ENCODE measurements around the gene PXYLP1. TPM values are rescaled to one million over a fixed set of nuclear protein-coding genes. Genes with fewer than 3 reads are reported as not detected.
"Not testable (repeated sequence)": the region's sequence is repeated elsewhere in the genome, so short reads cannot be mapped to it uniquely, and the experiment has no call there.

Gene PXYLP1
- total RNA-seq, 1 donor from 2014 or later: 26.1 TPM

- H3K4me1 Mint-ChIP-seq (ENCODE audit: unreplicated experiment): peaks cover 4% of the 10 kb centered on the region
- TF ChIP-seq CTCF (conservative IDR thresholded peaks at IDR 0.05): no peak
These were observed 38.4 kb upstream of the PXYLP1 start for GRCh38 chr3:141193066-141193830.

GRCh38 chr3:141201122-141201521 lies 30.5 kb upstream of the PXYLP1 start:
- H3K36me3 Mint-ChIP-seq: no peaks in the 10 kb centered on the region
- no peak overlapping the region for H3K4me3 Mint-ChIP-seq
- no peaks in the 10 kb centered on the region for H3K9me3 Mint-ChIP-seq
- no peak overlapping the region for H3K27ac Mint-ChIP-seq
- peaks cover 10% of the 10 kb centered on the region for H3K27me3 Mint-ChIP-seq
- no peak for DNase-seq (ENCODE audit: extremely low spot score, unreplicated experiment)
- no peak for TF ChIP-seq CTCF (conservative IDR thresholded peaks at IDR 0.05)
- H3K4me1 Mint-ChIP-seq (ENCODE audit: unreplicated experiment): no peaks in the 10 kb centered on the region

More at GRCh38 chr3:141193066-141193830, 38.4 kb upstream of the PXYLP1 start:
- no peak for DNase-seq (ENCODE audit: extremely low spot score, unreplicated experiment)
- H3K36me3 Mint-ChIP-seq: no peaks in the 10 kb centered on the region
- H3K9me3 Mint-ChIP-seq: no peaks in the 10 kb centered on the region
- H3K27me3 Mint-ChIP-seq: peaks cover 9% of the 10 kb centered on the region
- H3K4me3 Mint-ChIP-seq: no peak overlapping the region
- no peak overlapping the region for H3K27ac Mint-ChIP-seq

- no peak for TF ChIP-seq CTCF (conservative IDR thresholded peaks at IDR 0.05)
- no peaks in the 10 kb centered on the region for H3K9me3 Mint-ChIP-seq
- no peak overlapping the region for H3K4me3 Mint-ChIP-seq
These were observed 28.9 kb upstream of the PXYLP1 start for GRCh38 chr3:141202682-141203081.

GRCh38 chr3:141203866-141204265 lies 27.8 kb upstream of the PXYLP1 start:
- no peaks in the 10 kb centered on the region for H3K9me3 Mint-ChIP-seq
- H3K4me3 Mint-ChIP-seq: no peak overlapping the region
- no peak for DNase-seq (ENCODE audit: extremely low spot score, unreplicated experiment)
- no peaks in the 10 kb centered on the region for H3K4me1 Mint-ChIP-seq (ENCODE audit: unreplicated experiment)
- TF ChIP-seq CTCF (conservative IDR thresholded peaks at IDR 0.05): no peak
- peaks cover 8% of the 10 kb centered on the region for H3K27me3 Mint-ChIP-seq
- no peak overlapping the region for H3K27ac Mint-ChIP-seq
- no peaks in the 10 kb centered on the region for H3K36me3 Mint-ChIP-seq

More at GRCh38 chr3:141202682-141203081, 28.9 kb upstream of the PXYLP1 start:
- no peak for DNase-seq (ENCODE audit: extremely low spot score, unreplicated experiment)
- Mint-ChIP-seq H3K4me1 (ENCODE audit: unreplicated experiment) (no peaks in the 10 kb centered on the region), H3K36me3 (no peaks in the 10 kb centered on the region), H3K27me3 (peaks cover 9% of the 10 kb centered on the region), H3K27ac (no peak overlapping the region)

- H3K27ac Mint-ChIP-seq: no peak overlapping the region
- H3K9me3 Mint-ChIP-seq: no peaks in the 10 kb centered on the region
- H3K27me3 Mint-ChIP-seq: peaks cover 8% of the 10 kb centered on the region
- no peaks in the 10 kb centered on the region for H3K4me1 Mint-ChIP-seq (ENCODE audit: unreplicated experiment)
- no peak for TF ChIP-seq CTCF (conservative IDR thresholded peaks at IDR 0.05)
- no peak for DNase-seq (ENCODE audit: extremely low spot score, unreplicated experiment)
- H3K36me3 Mint-ChIP-seq: no peaks in the 10 kb centered on the region
- H3K4me3 Mint-ChIP-seq: no peak overlapping the region
These were observed 27.3 kb upstream of the PXYLP1 start for GRCh38 chr3:141204343-141204742.

- H3K27me3 Mint-ChIP-seq; H3K27ac Mint-ChIP-seq; H3K4me1 Mint-ChIP-seq (ENCODE audit: unreplicated experiment); H3K36me3 Mint-ChIP-seq; H3K9me3 Mint-ChIP-seq; DNase-seq (ENCODE audit: extremely low spot score, unreplicated experiment); H3K4me3 Mint-ChIP-seq: not testable (repeated sequence)
These were observed 20.3 kb upstream of the PXYLP1 start for GRCh38 chr3:141211306-141211705.

Measured in type B pancreatic cell (in vitro differentiated cells).